ENCODE results near the gene INPP5A. TPM values are rescaled to one million over a fixed set of nuclear protein-coding genes. Genes with fewer than 3 reads are reported as not detected.

INPP5A gene
- total RNA-seq, 4 donors from 2014 or later: 34.8 to 80.8 (median 52.8) TPM

DNA sequence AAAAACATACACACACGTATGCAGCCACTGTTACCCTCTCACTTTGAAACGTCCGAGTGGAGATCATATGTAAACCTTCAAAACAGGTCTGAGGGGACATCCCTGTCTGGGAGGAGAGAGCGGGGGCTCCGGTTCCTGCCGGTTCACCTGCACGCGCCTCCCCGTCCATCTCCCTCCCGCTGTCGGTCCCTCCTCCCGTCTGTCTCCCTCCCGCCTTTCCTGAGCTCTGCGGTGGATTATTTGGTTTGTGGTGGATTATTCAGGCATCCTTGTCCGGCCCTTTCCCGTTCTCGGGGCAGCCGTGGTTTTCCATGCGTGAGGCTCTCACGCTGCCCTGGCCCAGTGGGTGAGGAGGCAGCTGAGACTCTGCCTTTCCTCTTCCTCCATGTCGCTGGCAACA, 188.6 kb downstream of the INPP5A start:
- no peak for TF ChIP-seq POLR2AphosphoS5 (IDR thresholded peaks at IDR 0.05)
- no peak for TF ChIP-seq POLR2A (IDR thresholded peaks at IDR 0.05)
- TF ChIP-seq EP300 (IDR thresholded peaks at IDR 0.05; ENCODE audit: low read depth): no peak
- TF ChIP-seq, protein P1, sequence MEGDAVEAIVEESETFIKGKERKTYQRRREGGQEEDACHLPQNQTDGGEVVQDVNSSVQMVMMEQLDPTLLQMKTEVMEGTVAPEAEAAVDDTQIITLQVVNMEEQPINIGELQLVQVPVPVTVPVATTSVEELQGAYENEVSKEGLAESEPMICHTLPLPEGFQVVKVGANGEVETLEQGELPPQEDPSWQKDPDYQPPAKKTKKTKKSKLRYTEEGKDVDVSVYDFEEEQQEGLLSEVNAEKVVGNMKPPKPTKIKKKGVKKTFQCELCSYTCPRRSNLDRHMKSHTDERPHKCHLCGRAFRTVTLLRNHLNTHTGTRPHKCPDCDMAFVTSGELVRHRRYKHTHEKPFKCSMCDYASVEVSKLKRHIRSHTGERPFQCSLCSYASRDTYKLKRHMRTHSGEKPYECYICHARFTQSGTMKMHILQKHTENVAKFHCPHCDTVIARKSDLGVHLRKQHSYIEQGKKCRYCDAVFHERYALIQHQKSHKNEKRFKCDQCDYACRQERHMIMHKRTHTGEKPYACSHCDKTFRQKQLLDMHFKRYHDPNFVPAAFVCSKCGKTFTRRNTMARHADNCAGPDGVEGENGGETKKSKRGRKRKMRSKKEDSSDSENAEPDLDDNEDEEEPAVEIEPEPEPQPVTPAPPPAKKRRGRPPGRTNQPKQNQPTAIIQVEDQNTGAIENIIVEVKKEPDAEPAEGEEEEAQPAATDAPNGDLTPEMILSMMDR (IDR thresholded peaks at IDR 0.05): no peak
- Histone ChIP-seq H3K27me3 (no peaks in the 10 kb centered on the region), H3K27ac (no peak overlapping the region), H3K4me3 (no peak overlapping the region), H3K36me3 (peaks cover 0 to 6% (median 0%) of the 10 kb centered on the region in 4 donors), H3K4me1 (no peaks in the 10 kb centered on the region), H3K9me3 (no peaks in the 10 kb centered on the region)
- intact Hi-C loops (cut with DNase I; ENCODE audit: low total_unique reads) (no loop called here), in situ Hi-C loops (cut with MboI; ENCODE audit: low pct_ligation_motif_present in 1 of 4, low pct_unique_long_range_greater_than_20kb in 1 of 4, low sequenced_read_pairs in 3 of 4) (no loop called here)
- WGBS, 2 donors (ENCODE audit: low coverage in 1 of 2): 95% methylated on average over 21 of the region's 21 CpGs; no CpG with 5 or more reads in 1 of the 2 donors
- no peak for DNase-seq

DNA sequence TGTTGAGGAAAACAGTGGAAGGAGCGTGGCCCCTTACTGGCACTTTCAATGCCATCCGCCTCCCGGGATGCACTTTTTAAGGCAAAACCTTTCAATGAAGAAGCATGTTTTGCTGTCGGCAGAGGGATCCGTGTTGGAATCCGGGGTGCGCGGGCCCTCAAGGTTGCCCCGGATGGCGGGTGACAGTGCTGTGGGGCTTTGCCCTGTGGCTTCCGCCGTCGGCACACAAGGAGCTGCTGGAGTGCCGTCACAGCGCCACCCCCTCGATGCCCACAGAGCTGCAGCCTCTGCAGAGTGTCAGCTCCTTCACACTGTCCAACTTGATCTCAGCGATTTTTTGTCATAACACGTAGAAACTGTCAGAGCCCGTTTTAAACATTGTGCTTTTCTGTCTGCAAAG, 189.4 kb downstream of the INPP5A start:
- TF ChIP-seq EP300 (IDR thresholded peaks at IDR 0.05; ENCODE audit: low read depth) (no peak), POLR2AphosphoS5 (IDR thresholded peaks at IDR 0.05) (no peak), POLR2A (IDR thresholded peaks at IDR 0.05) (no peak)
- TF ChIP-seq, protein P1 (IDR thresholded peaks at IDR 0.05): no peak
- H3K4me3 ChIP-seq: no peak overlapping the region
- H3K4me1 ChIP-seq: no peaks in the 10 kb centered on the region
- no peaks in the 10 kb centered on the region for H3K27me3 ChIP-seq
- DNase-seq: no peak
- 97 to 100% methylated on average over 4 to 19 of the region's 19 CpGs for WGBS, 2 donors (ENCODE audit: low coverage in 1 of 2)
- no peaks in the 10 kb centered on the region for H3K9me3 ChIP-seq
- peaks cover 0 to 6% (median 0%) of the 10 kb centered on the region in 4 donors for H3K36me3 ChIP-seq
- intact Hi-C loops (cut with DNase I; ENCODE audit: low total_unique reads): no loop called here
- H3K27ac ChIP-seq: no peak overlapping the region
- in situ Hi-C loops (cut with MboI; ENCODE audit: low pct_ligation_motif_present in 1 of 4, low pct_unique_long_range_greater_than_20kb in 1 of 4, low sequenced_read_pairs in 3 of 4): no loop called here

DNA sequence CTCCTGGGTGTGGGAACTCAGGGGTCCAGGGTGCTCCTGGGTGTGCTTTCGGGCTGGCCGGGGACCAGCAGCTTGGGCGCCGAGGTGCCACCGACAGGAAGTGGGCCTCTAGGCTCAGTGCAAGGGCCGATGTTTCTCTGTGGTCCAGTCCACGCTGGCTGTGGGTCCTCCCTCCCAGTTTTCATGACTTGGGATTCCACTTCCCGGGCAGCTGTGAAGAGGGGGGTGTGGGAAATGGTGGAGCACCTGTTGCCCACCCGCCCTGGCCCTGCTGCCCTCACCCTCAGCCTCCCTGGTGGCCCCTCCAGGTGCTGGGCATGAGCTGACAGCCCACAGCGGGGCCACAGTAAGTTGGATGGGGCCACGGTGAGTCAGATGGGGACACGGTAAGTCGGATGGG, 189.8 kb downstream of the INPP5A start:
- no peak overlapping the region for H3K4me3 ChIP-seq
- intact Hi-C loops (cut with DNase I; ENCODE audit: low total_unique reads): no loop called here
- no peak for DNase-seq

DNA sequence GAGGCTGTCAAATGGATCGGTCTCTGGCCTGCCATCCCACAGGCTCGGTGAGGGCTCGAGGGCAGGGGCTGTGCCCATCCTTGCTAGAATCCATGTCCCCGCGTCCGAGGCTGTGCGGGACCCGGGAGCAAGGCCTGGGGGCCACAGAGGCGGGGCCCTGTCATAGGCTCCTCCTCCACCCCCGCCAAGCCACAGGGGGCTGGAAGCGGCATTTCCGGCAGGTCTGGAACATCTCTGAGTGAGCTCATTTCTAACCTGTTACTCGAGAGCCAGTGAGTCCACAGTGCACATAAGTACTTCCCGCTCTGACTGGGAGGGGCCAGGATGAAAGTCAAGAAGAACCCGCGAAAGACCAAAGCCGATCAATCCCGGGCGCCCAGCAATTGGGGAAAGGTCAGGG, 190.7 kb downstream of the INPP5A start:
- H3K9me3 ChIP-seq: no peaks in the 10 kb centered on the region
- H3K27me3 ChIP-seq: no peaks in the 10 kb centered on the region
- no peak overlapping the region for H3K27ac ChIP-seq
- H3K36me3 ChIP-seq: peaks cover 0 to 6% (median 0%) of the 10 kb centered on the region in 4 donors
- WGBS, 2 donors (ENCODE audit: low coverage in 1 of 2): 93% methylated on average over 19 of the region's 19 CpGs; no CpG with 5 or more reads in 1 of the 2 donors
- in situ Hi-C loops (cut with MboI; ENCODE audit: low pct_ligation_motif_present in 1 of 4, low pct_unique_long_range_greater_than_20kb in 1 of 4, low sequenced_read_pairs in 3 of 4): no loop called here
- TF ChIP-seq, protein P1 (IDR thresholded peaks at IDR 0.05): no peak
- no peak for TF ChIP-seq POLR2A (IDR thresholded peaks at IDR 0.05)
- TF ChIP-seq EP300 (IDR thresholded peaks at IDR 0.05; ENCODE audit: low read depth): no peak
- TF ChIP-seq POLR2AphosphoS5 (IDR thresholded peaks at IDR 0.05): no peak
- no peaks in the 10 kb centered on the region for H3K4me1 ChIP-seq
- H3K4me3 ChIP-seq: no peak overlapping the region
- intact Hi-C loops (cut with DNase I; ENCODE audit: low total_unique reads): no loop called here
- DNase-seq: no peak

More for the DNA sequence above, 189.8 kb downstream of the INPP5A start:
- 84% methylated on average over 13 of the region's 13 CpGs; no CpG with 5 or more reads in 1 of the 2 donors for WGBS, 2 donors (ENCODE audit: low coverage in 1 of 2)
- H3K4me1 ChIP-seq: no peaks in the 10 kb centered on the region
- no peaks in the 10 kb centered on the region for H3K9me3 ChIP-seq
- TF ChIP-seq POLR2AphosphoS5 (IDR thresholded peaks at IDR 0.05) (no peak), EP300 (IDR thresholded peaks at IDR 0.05; ENCODE audit: low read depth) (no peak), POLR2A (IDR thresholded peaks at IDR 0.05) (no peak)
- TF ChIP-seq, protein P1 (IDR thresholded peaks at IDR 0.05): no peak
- peaks cover 0 to 6% (median 0%) of the 10 kb centered on the region in 4 donors for H3K36me3 ChIP-seq
- no peak overlapping the region for H3K27ac ChIP-seq
- in situ Hi-C loops (cut with MboI; ENCODE audit: low pct_ligation_motif_present in 1 of 4, low pct_unique_long_range_greater_than_20kb in 1 of 4, low sequenced_read_pairs in 3 of 4): no loop called here
- H3K27me3 ChIP-seq: no peaks in the 10 kb centered on the region

Data from transverse colon (tissue), 4 donors.